Activated naive CD4-positive, alpha-beta T cell treated with anti-CD3 and anti-CD28 coated beads, Interleukin-2, amount 50 U/mL, for 24 hours (primary cell): ENCODE results near the gene DFFB.

Experiments
- H3K27ac Mint-ChIP-seq: one replicate; pipeline ENCODE4 v1.8.0; 2021; ENCODE audit warnings: mild to moderate bottlenecking, mixed read lengths
- H3K27me3 Mint-ChIP-seq: one replicate; pipeline ENCODE4 v1.8.0; 2021; ENCODE audit warnings: mixed read lengths
- H3K36me3 Mint-ChIP-seq: one replicate; pipeline ENCODE4 v1.8.0; 2021; ENCODE audit warnings: mixed read lengths
- H3K4me1 Mint-ChIP-seq: one replicate; pipeline ENCODE4 v1.8.0; 2021; ENCODE audit warnings: mixed read lengths
- H3K4me3 Mint-ChIP-seq: one replicate; pipeline ENCODE4 v1.8.0; 2021; ENCODE audit warnings: mild to moderate bottlenecking, mixed read lengths
- H3K9me3 Mint-ChIP-seq: one replicate; pipeline ENCODE4 v1.8.0; 2021; ENCODE audit warnings: mixed read lengths

Gene DFFB

DNA sequence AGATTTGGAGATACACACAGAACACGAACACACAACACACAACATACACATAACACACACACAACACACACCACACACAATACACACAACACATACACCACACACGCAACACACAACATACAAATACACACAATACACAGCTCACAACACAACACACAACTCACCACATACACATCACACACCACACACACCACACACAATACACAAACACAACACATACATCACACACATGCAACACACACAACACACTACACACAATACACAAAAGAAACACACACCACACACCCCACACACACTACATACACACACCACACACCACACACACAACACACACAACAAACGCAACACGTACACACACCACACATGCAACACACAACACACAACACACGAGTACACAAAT is 71.8 kb downstream of the DFFB start:
- Mint-ChIP-seq H3K27ac (no peak overlapping the region), H3K4me3 (no peak overlapping the region), H3K9me3 (no peaks in the 10 kb centered on the region), H3K27me3 (no peaks in the 10 kb centered on the region), H3K36me3 (no peaks in the 10 kb centered on the region), H3K4me1 (no peaks in the 10 kb centered on the region)

DNA sequence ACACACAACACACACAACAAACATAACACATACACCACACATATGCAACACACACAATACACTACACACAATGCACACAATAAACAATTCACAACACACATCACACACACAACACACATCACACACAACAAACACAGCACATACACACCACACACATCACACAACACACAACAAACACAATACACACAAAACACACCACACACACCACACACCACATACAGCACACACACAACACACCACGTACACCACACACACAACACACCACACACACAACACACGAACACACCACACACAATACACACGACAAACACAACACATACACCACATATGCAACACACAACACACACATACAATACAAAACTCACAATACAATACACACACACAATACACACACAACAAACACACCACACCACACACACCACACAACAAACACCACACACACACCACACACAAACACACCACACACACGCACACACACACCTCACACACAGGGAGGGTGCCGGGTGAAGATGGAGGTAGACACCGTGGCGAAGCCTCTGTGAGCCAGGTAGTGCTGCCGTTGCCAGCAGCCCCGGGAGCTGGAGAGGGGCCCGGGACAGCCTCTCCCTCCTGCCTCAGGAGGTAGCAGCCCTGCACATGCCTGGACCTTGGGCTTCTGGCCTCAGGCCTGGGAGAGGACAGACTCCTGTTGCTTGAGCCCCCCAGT is 73.2 kb downstream of the DFFB start:
- H3K4me1 Mint-ChIP-seq: no peaks in the 10 kb centered on the region
- no peaks in the 10 kb centered on the region for H3K9me3 Mint-ChIP-seq
- H3K4me3 Mint-ChIP-seq: no peak overlapping the region
- peaks cover 6% of the 10 kb centered on the region for H3K27me3 Mint-ChIP-seq
- H3K36me3 Mint-ChIP-seq: no peaks in the 10 kb centered on the region
- H3K27ac Mint-ChIP-seq: peak overlapping the region; percentile 53

DNA sequence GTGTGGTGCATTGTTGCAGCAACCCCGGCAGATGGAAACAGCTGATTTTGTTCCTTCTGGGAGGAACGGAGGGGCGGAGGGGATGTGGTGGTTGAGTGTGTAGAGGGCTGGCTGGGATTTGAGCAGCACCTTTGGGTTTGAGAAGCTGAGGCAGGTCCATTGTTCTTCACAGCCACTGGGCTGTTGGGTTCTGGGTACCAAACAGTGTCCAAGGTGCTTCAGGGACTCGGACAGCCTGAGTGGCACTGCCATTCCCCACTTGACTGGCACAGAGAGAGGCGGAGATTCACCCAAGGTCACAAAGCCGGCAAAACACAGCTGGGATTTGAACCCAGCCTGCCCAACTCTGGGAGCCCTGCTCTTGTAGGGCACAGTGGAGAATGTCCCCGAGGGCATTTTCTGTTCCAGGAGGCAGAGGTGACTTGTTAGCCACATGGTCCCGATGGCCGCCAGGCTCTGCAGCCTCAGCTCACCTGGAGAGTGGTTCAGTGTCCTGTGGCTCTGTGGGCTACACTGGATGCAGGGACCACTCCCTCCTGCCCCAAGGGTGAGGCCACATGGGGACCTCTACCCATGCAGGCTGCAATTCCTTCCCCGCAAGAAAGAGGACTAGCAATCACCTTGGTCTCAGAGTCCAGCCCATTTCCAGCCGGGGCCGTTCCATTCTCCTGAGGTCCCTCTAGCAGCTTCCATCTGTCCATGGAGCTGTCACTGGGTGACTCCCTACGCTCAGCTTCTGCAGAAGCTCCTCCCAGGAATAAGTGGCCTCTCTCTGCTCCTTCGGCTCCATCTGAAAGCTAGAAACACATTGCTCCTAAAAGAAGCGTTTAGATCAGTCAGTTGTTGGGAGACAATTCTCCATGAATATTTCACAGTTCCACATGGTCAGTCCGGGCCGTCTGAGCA is 74.0 kb downstream of the DFFB start:
- Mint-ChIP-seq H3K9me3 (no peaks in the 10 kb centered on the region), H3K4me1 (no peaks in the 10 kb centered on the region), H3K27me3 (peaks cover 8% of the 10 kb centered on the region), H3K27ac (no peak overlapping the region), H3K36me3 (no peaks in the 10 kb centered on the region), H3K4me3 (no peak overlapping the region)

- Mint-ChIP-seq H3K27me3 (peaks cover 8% of the 10 kb centered on the region), H3K36me3 (no peaks in the 10 kb centered on the region), H3K4me3 (no peak overlapping the region), H3K27ac (no peak overlapping the region), H3K4me1 (no peaks in the 10 kb centered on the region), H3K9me3 (no peaks in the 10 kb centered on the region)
These were observed 75.1 kb downstream of the DFFB start for GRCh38 chr1:3932156-3932919.
